Parathyroid adenoma (tissue), 2 donors: ENCODE results near the gene PCDHGB3.

Source experiments
- H2AFZ ChIP-seq: fragments of 300-600 bp; sonication (generic); one replicate; pipeline ENCODE4 v1.7.0; 2017; ENCODE audit warnings: antibody characterized with exemption, mild to moderate bottlenecking
- H3K27ac ChIP-seq: fragments of 300-600 bp; sonication (generic); one replicate; pipeline ENCODE4 v1.7.0; 2017
- H3K27me3 ChIP-seq: fragments of 300-600 bp; sonication (generic); one replicate; pipeline ENCODE4 v1.7.0; 2017; ENCODE audit warnings: low read length; ENCODE audit not compliant: control insufficient read depth, insufficient read depth
- H3K36me3 ChIP-seq: fragments of 300-600 bp; sonication (generic); one replicate; pipeline ENCODE4 v1.7.0; 2017; ENCODE audit warnings: low read length; ENCODE audit not compliant: control insufficient read depth, insufficient read depth
- H3K4me1 ChIP-seq: fragments of 300-600 bp; sonication (generic); one replicate; pipeline ENCODE4 v1.7.0; 2017; ENCODE audit warnings: control low read depth
- H3K4me2 ChIP-seq: fragments of 300-600 bp; sonication (generic); one replicate; pipeline ENCODE4 v1.7.0; 2017; ENCODE audit warnings: low read length
- H3K4me3 ChIP-seq: fragments of 300-600 bp; sonication (generic); one replicate; pipeline ENCODE4 v1.7.0; 2017; ENCODE audit warnings: low read depth, low read length
- H3K79me2 ChIP-seq: fragments of 300-600 bp; sonication (generic); one replicate; pipeline ENCODE4 v1.7.0; 2017; ENCODE audit warnings: control low read depth
- H3K9ac ChIP-seq: fragments of 300-600 bp; sonication (generic); one replicate; pipeline ENCODE4 v1.7.0; 2017; ENCODE audit warnings: mild to moderate bottlenecking
- H3K9me3 ChIP-seq: fragments of 300-600 bp; sonication (generic); one replicate; pipeline ENCODE4 v1.7.0; 2017; ENCODE audit warnings: low read length; ENCODE audit not compliant: control insufficient read depth
- TF ChIP-seq, protein P1 (sequence below): fragments of 300-600 bp; sonication (generic); IDR thresholded peaks from one replicate; pipeline ENCODE4 v1.7.0; 2017; ENCODE audit warnings: antibody characterized with exemption, mild to moderate bottlenecking
- donor health status: primary hyperparathyroidism.

Gene PCDHGB3

DNA sequence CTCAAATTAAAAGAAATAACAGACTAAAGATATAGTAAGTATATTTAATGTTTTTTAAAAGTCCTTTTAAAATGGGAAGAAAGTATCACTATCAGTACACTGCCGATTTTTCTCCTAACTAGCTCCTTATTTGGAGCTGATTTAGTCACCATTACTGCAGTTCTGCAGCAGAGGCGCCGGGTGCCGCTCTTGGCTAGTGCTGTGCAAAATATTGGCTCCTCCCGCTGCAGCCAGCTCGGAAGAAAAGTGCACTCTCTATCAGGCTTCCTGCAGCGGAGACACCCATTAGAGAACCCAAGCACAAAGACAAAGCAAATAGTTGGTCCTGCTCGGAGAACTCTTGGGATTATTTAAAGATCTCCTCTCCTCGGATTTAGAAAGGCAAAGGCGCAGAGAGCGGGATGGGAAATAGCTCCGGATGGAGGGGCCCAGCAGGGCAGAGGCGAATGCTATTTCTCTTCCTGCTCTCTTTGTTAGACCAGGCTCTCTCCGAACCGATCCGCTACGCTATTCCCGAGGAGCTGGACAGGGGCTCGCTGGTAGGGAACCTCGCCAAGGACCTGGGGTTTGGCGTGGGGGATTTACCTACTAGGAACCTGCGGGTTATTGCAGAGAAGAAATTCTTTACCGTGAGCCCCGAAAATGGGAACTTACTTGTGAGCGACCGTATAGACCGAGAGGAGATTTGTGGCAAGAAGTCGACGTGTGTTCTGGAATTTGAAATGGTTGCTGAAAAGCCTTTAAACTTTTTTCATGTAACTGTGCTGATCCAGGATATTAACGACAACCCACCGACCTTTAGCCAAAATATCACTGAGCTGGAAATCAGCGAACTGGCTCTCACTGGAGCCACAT, at the start of gene PCDHGB3:
PCDHGB3 (plus strand) TSS at position 249 of the 855 bp plus-strand sequence; CDS start at position 402, 153 bp downstream.
- peaks cover 13% of the 10 kb centered on the region for H3K9me3 ChIP-seq

DNA sequence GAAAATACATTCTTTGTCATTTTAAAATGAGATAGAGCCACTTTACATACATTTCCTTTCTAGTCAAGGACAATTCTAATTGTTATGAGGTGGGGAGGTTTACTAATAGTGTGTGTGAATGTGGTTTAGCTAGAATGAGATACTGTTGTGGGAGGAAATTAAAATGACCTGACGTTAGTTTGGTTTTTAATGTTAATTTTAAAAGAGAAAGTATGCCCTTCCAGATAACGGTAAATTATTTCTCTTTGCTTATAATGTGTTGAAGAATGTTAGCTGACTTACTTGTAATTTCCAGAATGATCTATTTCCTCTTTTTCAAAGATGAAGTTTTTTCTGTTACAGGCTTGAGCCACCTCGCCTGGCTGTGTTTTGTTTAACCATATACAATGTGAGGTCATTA, 47.8 kb upstream of the PCDHGB3 start:
- H3K9me3 ChIP-seq = peaks cover 30% of the 10 kb centered on the region
- H3K27me3 ChIP-seq = no peaks in the 10 kb centered on the region
- H3K4me1 ChIP-seq = peaks cover 5% of the 10 kb centered on the region
- H3K4me3 ChIP-seq = no peak overlapping the region
- no peak overlapping the region for H3K4me2 ChIP-seq
- H3K79me2 ChIP-seq = peaks cover 13% of the 10 kb centered on the region
- H3K36me3 ChIP-seq = peaks cover 32% of the 10 kb centered on the region
- H3K9ac ChIP-seq = no peak overlapping the region
- no peak overlapping the region for H2AFZ ChIP-seq
- TF ChIP-seq, protein P1, sequence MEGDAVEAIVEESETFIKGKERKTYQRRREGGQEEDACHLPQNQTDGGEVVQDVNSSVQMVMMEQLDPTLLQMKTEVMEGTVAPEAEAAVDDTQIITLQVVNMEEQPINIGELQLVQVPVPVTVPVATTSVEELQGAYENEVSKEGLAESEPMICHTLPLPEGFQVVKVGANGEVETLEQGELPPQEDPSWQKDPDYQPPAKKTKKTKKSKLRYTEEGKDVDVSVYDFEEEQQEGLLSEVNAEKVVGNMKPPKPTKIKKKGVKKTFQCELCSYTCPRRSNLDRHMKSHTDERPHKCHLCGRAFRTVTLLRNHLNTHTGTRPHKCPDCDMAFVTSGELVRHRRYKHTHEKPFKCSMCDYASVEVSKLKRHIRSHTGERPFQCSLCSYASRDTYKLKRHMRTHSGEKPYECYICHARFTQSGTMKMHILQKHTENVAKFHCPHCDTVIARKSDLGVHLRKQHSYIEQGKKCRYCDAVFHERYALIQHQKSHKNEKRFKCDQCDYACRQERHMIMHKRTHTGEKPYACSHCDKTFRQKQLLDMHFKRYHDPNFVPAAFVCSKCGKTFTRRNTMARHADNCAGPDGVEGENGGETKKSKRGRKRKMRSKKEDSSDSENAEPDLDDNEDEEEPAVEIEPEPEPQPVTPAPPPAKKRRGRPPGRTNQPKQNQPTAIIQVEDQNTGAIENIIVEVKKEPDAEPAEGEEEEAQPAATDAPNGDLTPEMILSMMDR = no peak
- H3K27ac ChIP-seq = no peak overlapping the region

More for the DNA sequence above, at the start of gene PCDHGB3:
- H3K27ac ChIP-seq = peak within 1 kb of the TSS; percentile 30
- no peak within 1 kb of the TSS for H3K9ac ChIP-seq
- no peaks in the 10 kb centered on the region for H3K36me3 ChIP-seq
- peak within 1 kb of the TSS; percentile 48 for H2AFZ ChIP-seq
- no peaks in the 10 kb centered on the region for H3K4me1 ChIP-seq
- no peak within 1 kb of the TSS for H3K4me2 ChIP-seq
- H3K79me2 ChIP-seq = no peaks in the 10 kb centered on the region
- no peak within 1 kb of the TSS for H3K4me3 ChIP-seq
- no peaks in the 10 kb centered on the region for H3K27me3 ChIP-seq
- TF ChIP-seq, protein P1 = peak; percentile 46

DNA sequence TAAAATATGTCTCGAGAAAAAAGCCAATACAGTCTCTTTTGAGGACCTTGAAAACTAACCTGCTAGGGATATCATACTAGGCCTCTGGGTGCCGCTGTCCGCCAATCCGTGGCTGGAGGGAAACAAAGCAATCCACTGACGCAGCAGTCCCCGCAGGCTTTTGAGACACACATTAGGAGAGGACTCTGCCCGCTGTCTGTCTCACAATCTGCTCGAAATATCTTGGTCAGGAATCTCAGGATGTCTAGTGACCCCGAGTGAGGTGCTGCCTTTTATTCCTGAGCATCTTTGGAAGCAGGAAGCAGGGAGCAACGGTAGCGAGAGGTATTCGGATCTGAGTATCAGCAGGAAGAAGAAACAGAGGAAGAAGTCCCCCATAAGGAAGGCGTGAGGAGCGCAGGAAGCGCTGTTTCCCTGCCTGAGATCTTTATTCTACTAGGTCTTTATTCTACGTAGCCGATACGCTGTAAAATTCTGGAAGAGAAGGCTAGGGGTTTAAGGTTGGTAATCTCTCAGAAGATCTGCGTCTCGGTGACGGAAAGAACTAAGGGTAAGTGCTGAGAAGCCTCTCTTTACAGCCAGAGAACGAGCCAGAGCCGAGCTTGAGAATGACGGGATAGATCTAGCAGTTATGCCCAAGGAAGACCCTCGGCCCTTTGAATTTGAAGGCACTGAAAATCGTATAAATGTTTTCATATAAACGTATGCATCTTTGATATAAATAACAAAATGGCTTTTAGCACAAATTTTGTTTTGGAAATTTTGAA, 43.8 kb upstream of the PCDHGB3 start:
- Histone ChIP-seq H3K4me1 (no peaks in the 10 kb centered on the region), H3K4me3 (peak overlapping the region; percentile 52), H3K27ac (peak overlapping the region; percentile 84), H3K79me2 (no peaks in the 10 kb centered on the region), H3K27me3 (no peaks in the 10 kb centered on the region), H3K9me3 (peaks cover 1% of the 10 kb centered on the region), H2AFZ (peak overlapping the region; percentile 87), H3K36me3 (peaks cover 5% of the 10 kb centered on the region), H3K9ac (peak overlapping the region; percentile 16), H3K4me2 (peak overlapping the region; percentile 67)
- TF ChIP-seq, protein P1 = peak; percentile 71

DNA sequence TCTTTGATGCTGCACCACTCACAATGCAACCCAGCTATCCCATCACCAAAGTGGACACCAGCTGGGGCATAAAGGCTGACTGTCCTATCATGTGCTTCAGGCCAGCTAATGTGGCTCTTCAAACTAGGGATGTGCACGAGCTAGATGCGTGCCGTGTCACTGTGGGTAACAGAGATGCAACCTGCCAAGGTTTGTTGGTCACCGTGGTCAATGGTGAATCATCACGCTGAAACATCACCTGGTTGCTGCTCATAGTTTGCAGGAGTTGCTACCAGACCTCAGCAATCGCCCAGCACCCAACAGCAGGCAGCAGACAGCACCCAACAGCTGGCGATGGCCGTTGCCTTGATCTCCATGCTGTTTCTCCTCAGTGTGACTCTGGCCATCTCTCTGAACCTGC, 41.8 kb upstream of the PCDHGB3 start:
- H3K36me3 ChIP-seq = no peaks in the 10 kb centered on the region
- no peaks in the 10 kb centered on the region for H3K4me1 ChIP-seq
- H2AFZ ChIP-seq = no peak overlapping the region
- H3K4me2 ChIP-seq = no peak overlapping the region
- H3K9me3 ChIP-seq = no peaks in the 10 kb centered on the region
- no peaks in the 10 kb centered on the region for H3K27me3 ChIP-seq
- no peak overlapping the region for H3K9ac ChIP-seq
- H3K27ac ChIP-seq = no peak overlapping the region
- TF ChIP-seq, protein P1 = no peak
- no peak overlapping the region for H3K4me3 ChIP-seq
- no peaks in the 10 kb centered on the region for H3K79me2 ChIP-seq
